Measurements from ENCODE around the gene JAZF1.

JAZF1 gene

DNA sequence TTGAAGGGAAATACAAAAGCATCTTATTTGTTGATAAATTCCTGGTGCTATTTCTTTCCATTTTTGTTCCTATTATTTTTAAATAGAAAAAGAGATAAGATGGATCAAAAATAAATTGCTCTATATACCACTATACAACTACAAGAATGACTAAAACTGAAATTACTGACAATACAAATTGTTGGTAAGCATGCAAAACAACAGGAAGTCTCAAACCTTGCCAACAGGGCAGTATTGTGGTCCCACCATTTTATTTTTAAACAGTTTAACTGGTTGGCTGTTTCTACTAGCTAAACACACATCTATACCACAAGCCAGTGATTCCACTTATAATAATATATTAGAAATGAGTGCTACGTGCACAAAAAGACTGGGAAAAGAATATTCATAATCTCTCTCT is 213.0 kb downstream of the JAZF1 start:
- no peak for DNase-seq (ENCODE audit: low read depth)

DNA sequence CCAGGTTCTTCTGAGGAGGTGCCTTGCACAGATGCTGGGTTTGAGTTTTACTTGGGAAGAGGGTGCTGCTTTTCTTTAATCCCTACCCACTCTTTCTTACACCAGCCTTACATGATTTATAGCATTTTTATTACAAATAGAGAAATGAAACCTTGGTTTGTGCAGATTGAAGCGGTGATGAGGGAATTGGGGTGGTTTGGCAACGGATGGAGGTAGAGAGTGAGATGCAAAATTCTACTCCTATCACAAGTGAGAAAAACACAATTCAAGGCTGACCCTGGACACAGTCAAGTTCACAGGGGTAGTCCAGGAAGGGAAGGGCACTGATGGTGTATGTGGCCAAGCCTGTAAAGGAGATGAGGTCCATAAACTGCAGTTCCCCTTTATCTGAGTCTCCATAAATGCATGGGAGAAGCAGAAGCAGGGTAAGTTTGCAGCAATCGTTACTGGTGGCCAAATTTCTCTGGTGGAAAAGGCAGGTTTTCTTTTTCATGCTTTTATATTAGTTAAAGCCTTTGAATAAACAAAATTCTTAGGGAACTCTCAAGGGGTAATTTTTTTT is 214.3 kb downstream of the JAZF1 start:
- no peak for DNase-seq (ENCODE audit: low read depth)

DNA sequence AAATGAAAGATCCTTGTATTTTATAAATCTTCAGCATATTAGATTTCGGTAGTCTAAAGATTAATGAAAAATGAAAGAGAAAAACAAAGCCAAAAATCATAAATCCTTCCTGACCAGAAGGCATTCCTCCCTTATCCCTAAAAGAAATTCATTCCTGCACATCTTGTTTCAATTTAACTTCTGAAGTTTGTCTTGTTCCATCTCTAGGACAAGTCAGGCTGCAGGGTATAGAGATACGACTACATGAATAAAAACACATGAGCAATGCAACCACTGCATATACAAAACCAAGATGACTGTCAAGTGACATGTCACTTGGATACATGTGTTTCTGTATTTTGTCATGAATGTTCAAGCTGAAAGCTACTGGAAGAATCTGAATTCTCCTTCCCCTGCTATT is 214.9 kb downstream of the JAZF1 start:
- DNase-seq (ENCODE audit: low read depth), result peak; percentile 21

DNA sequence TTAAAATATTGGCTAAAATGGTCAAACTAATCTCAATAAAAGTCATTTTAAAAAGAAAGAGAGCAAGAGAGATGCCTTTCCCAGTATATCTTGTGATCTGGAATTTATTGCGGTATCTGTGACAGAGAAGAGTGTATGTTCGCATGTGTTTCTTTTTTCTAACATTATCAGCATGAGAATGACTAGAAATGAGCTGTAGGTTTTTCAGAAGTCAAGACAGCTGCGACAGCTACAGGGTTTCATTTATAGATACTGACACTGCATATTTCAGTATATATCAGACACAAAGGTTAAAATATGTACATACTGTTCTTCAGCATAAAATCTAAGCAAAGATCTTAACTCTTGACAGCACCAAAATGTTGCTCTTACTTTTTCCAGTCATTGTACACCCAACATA is 215.8 kb downstream of the JAZF1 start:
- DNase-seq (ENCODE audit: low read depth), result no peak

DNA sequence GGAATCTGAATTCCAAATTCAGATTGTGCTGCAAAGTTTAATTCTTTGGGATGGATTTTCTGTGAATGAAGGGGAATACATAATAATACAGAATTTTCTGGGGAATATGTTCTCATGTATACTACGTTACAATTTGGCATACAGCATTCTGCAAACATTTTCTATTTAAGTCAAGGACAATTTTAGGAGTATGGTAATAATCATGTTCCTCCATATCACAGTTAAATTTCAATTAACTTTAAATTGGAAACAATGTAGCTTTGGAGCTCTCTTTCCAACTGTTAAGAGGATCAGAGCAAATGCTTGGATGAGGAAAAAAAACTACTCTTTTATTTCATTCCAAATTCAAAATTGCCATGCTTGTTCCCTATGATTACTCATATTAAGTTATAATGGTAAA is 217.5 kb downstream of the JAZF1 start:
- DNase-seq (ENCODE audit: low read depth), result no peak

DNA sequence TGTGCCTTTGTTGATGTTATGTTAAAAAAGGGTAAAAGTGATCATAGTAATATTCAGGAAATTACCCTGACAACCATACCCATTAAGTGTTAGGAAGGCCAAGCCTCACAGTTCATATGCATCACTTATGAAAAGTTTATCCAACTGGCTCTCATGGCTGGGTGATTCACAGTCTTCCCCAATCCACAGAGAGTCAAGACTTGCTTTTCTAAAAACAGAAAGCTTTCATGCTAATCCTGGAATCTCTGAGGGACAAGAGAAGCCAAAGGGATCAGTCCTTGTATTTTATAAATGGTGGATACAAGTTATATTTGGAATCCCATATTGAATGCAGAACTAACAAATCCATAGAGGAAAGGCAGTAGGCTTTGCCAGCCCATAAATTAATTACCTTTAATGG is 218.3 kb downstream of the JAZF1 start:
- no peak for DNase-seq (ENCODE audit: low read depth)

DNA sequence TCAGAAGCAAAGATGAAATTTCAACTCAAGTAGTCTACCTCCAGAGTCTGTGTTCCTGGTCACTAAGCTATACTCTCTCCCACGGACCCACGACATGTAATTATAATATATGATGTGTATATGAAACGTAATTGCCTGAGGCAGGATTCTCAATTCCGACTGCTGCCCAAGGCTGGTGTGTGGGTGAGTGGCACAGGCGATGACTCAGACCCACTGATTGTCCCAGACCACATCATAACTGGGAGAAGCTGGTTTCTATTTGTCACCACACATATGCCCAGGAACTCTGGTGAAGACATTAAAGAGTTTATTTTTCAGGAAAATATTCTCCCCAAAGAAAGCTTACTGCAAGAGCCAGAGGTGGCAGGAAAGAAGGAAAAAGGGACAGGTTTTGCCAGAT is 219.3 kb downstream of the JAZF1 start:
- peak; percentile 70 for DNase-seq (ENCODE audit: low read depth)

DNA sequence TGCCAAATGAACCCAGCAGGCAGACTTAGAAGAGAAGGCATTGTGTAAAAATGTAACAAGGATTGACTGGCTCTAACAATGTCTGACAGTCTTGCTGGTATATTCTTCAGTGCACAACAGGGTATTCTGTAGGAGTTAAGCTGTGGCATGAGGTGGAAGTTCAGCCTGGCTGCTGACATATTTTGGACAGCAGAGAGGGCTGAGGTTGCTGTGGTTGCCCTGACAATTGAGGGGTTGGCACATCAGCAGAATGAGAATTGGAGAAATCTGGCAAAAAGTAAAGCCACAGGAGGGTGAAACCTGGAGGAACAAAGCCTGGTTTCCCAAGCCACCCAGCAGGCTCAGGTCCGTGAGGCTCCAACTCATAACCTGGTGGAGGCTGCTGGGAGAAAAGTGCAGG is 220.2 kb downstream of the JAZF1 start:
- DNase-seq (ENCODE audit: low read depth), result peak; percentile 32

DNA sequence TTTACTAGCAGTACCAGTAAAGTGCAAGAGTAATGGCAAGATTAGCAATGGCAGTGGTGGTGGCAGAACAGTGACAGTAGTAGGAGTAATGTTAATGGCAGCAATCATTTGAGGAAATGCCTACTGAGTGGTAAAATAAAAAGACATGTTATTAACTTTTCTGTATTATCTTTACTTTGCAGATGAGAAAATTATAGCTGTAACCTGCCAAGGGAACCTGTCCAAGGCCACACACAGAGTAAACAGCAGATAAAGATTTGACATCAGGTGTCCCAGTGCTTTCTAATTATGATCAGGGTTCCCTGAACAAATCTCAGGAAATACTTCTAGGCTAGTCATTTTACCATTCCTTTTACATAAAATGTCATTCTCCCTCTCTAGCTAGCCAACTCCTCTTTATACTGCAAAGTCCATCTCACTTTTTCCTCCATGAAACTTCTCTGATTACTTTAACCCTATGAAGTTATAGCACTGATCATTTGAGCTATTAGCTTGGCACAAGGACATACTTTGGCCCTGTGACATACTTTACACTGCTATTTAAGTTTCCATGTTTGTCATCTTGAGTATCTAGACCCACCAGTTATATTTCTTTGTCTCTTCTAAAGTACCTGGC is 221.6 kb downstream of the JAZF1 start:
- DNase-seq (ENCODE audit: low read depth), result no peak

DNA sequence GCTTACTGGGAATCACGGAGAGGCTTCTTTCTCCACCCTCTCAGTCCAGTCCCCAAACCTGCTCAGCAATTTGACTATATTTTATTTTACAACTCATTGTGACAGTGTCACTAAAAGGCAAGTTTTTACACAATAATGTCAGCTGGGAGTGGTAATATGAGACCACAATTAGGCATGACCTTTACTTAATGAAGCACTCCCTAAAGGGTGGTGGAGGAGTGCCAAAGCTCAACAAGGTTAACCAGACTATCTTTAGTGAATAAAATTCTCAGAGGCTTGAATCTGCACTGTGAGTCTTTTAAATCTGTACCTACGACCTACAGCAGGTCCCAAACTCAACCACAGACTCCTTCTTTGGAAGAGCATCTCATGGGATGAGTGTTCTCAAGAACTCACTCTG is 225.0 kb downstream of the JAZF1 start:
- no peak for DNase-seq (ENCODE audit: low read depth)

DNA sequence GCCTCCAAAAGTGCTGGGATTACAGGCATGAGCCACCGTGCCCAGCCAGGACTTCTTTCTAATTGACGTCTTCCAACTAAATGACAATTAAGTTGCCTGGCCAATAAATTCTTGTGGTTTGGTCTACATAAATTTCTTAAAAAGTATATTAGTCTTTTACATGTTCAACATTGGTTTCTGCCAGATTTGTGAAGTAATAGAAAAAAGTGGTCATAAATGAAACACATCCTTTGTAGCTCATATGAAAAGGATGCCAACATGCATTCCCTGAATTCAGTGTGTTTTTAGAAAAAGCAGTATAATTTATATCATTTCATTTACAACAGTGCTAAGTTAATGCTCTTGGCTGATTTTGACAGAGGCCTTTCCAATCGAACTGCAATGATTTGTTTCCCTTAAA is 225.6 kb downstream of the JAZF1 start:
- DNase-seq (ENCODE audit: low read depth), result peak; percentile 29

DNA sequence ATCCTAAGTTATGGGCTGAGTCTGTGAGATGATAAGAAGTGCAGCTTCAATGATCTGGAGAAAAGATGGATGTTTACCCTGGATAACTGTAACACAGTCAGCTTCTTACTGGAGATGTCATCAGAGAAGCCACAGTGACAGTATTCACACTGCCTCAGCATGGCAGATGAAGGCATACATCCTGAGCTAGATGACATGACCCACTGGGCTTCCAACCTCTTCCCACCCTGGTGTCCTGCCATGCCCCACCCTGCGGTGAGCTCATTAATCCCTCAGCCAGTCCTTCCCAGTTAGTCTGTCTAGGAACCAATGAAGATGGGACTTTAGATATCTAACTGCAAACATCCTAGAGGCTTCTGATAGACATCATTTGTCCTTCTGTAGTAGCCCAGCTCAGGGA is 226.8 kb downstream of the JAZF1 start:
- no peak for DNase-seq (ENCODE audit: low read depth)

DNA sequence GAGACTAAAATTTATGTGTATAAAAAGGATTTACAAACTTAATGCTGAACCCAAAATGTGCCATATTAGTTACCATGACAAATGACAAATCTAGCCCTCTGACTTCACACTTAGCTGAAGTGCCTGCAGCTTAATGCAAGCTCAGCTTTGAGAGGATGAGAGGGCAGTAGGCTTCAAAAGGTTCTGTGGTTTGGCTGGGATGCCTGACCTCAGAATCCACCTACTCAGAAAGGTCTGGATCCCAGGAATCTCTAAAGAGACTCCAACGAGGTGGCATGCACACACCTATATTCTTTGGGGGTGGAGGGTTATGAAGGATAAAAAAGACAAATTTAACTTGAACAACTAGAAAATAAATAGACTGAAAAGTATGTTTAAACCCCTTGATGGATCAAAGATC is 227.2 kb downstream of the JAZF1 start:
- DNase-seq (ENCODE audit: low read depth), result no peak

DNA sequence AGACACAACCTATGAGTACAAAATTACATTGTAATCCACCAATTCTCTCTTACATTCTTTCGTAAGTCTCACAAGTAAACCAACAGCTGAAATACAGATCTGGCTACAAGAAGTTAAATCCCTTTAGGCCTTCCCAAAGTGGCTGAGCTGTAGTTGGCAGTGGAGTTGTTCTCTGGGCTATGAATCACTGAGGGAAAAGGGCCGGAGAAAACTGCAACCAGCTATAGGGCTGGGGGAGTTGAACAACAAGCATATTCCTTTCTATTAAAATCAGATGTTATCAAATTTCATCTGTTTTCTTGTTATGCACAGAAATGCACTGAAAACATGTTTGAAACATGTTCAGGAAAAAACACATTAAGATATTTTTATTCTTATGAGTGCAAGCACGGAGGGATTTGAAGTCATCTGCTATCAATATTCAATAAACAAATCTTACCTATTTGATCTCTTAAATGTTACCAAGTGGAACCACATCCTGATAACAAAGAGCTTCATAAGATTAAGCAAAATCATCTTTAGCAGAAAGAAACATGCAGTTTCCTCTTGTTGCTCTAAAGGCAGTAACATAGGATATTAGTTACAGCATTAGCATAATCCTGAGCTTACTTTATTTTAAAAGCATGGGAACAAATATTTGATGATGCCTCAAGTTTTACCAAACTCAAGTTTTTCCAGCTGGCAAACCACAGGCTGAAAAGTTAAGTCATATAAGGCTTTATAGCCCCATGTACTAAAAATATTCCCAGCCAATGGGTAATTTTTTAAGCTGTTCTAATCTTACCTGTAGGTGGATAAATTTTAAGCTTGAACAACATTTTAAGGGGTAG is 227.9 kb downstream of the JAZF1 start:
- peak; percentile 85 for DNase-seq (ENCODE audit: low read depth)

DNA sequence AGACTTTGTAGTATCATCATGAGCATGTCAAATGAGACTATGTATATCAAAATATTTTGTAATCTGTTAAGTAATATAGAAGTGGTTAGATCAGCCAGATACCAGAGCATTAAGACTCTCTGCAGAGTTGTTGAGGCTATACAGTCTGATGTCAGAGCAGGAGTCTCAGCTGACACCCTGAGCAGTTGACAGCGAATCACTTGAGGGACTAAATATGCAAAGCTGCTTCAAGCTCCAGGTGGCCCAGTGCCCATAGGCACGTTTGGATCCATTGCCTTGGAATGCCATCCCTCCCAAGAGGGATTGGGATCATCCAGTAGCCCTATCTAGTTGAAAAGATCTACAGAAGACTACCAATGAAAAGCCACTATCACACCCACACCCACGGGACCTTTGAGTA is 230.5 kb downstream of the JAZF1 start:
- DNase-seq (ENCODE audit: low read depth), result no peak

DNA sequence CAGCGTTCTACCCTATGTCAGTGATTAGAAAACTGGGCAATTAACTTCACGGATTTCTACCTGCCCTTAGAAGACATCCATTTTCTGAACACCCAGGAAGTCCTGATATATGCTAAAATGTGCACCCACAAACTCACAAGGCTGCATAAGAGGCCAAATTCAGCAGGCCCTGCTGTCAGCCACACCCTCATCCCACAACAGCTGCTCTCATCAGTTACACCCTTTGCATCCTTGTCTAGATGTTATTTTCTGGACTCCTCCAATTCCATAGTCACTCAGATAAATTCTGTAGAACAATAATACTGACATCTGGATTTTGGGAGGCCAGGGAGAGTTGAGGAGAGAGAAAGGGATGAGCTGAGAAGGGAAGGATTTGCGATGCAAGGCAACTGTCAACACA is 231.7 kb downstream of the JAZF1 start:
- no peak for DNase-seq (ENCODE audit: low read depth)

DNA sequence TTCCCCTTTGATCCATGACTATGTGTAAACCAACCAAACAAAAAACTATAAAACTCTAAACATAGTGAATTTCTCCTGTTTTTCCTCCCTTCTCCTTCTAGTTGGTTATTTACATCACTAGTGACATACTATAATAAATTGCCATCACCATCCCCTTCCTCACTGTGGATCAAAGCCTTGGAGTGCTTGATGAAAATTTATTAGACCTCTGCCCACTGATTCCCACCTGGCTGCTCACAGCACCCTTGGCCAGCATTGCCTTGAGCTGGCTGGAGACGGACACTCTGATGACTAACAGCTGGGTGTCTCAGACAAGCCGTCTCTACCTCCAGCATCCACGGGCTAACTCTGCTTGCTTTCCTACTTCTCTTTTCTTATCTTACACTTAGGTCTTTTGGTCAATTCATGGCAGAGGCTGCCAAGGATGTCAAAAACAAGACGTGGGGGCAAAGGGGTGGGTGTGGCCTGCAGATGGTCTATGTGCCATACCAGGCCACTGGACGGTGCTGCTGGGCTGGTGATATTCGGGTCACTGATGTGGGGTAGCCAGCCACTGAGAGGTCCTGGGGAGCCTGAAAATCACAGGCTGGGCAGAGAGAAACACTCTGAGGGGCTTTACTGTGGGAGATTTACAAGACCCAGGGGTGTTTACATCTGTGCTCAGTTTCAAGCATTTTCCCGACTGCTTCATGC is 232.9 kb downstream of the JAZF1 start:
- no peak for DNase-seq (ENCODE audit: low read depth)

DNA sequence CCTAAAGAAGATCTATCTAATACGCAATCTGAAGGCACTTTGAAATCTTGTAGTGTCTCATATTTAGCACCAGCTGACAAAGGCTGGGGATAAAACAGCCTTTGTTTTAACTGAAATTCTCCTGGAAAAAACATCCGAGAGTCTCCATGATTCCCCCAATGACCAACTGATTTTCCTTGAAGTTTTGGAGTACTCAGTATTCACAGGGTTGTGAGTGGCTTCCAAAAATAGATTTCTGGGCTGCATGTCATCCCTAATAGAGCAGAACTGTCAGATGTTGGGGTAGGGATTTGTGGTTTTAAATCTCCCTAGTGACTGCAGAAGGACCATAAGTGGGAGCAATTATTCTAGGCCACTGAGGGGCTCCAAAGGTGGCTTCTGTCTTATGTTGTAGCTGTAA is 234.2 kb downstream of the JAZF1 start:
- no peak for DNase-seq (ENCODE audit: low read depth)

DNA sequence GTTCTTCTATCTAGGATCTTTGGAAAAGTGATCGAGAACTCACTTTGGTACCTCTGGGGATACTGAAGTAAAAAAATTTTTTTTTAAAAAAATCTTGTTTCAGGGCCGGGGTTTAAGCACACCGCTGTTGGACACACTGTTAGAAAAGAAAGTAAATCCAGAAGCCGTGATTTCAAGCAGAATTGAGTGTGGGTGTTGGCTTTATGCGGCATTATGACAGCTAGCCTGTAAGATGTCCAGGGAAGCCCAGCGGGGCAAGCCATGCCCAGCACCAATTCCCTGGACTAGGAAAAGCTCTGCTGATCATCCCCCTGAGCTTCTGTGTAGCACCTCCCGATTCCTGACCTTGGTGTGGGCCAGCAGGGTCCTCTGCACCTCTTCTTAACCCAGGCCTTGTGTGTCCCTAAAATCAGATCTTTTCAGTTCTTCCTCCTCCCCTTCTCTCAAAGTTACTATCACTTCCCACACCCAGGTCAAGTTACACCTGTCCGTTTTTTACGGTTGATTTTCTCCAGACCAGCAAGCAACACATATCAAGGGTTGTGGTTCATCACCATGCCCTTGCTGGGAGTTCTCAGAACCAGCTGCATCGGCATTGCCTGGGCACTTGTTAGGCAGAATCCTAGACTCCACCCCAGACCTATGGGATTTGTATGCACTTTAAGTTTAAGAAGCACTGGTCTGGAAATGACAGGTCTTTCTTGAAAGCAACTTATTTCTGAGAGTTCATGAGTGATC is 235.4 kb downstream of the JAZF1 start:
- DNase-seq (ENCODE audit: low read depth), result no peak

DNA sequence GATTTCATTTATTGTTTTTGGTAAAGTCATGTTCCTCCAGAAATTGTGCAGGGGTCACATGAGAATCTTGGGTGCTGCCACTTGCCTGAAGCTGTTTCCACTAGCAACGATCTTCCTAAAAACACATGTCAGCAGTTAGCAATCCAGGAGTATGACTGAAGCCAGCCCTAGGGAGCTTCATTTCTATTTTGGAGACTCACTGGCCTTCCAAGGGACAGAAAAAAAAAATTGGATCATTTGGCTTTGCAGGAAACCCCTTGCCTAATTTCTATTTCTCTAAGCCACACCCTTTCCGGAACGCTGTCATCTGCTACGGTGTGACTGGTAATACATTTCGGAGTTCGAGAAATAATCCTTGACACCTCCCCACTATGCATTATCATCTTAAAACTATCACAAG is 236.0 kb downstream of the JAZF1 start:
- peak; percentile 89 for DNase-seq (ENCODE audit: low read depth)

DNA sequence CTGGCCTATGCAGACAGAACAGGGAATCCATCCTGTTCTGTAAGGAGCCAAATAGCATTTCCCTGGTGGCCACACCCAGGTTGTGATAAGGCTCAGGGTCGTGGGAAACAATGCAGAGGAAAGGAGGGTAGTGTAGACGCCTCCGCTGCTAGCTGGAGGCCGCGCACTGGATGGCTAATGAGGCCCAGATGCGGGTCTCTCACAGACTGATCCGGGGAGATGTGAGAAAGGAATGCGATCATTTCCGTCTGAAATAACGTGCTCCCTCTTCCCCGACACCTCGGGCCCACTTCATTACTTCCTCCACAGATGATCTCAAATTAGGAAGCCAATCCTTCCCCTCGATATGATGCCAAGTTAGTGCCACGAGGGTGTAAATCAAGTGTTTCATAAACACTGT is 237.4 kb downstream of the JAZF1 start:
- no peak for DNase-seq (ENCODE audit: low read depth)

DNA sequence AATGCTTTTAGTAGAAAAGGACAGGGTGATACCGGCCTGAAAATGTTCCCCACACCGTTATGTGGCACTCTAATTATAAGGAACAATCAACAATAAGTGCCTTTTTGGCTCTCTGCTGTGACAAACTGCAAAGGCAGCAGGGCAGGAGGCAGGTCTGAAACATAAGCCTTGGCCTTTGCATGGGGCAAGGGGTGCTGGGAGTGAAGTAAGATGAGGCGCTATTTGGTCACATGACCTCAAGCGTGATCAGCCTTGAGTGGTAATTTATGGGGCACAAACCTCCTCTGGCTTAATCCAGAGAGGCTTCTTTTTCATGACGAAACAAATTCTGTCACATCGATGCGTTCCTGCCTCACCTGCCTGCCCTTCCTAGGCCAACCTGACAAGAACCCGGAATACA is 237.9 kb downstream of the JAZF1 start:
- no peak for DNase-seq (ENCODE audit: low read depth)
